ENCODE data around the gene EIF4G1.
"Not testable (repeated sequence)": the region's sequence is repeated elsewhere in the genome, so short reads cannot be mapped to it uniquely, and the experiment has no call there.

The EIF4G1 gene

GRCh38 chr3:184336547-184337398 is 22.4 kb downstream of the EIF4G1 start:
- DNase-seq = peak; percentile 81

- DNase-seq = no peak
These were observed 23.0 kb downstream of the EIF4G1 start, which contains the start of gene FAM131A for GRCh38 chr3:184337399-184337714. Gene FAM131A, plus strand, starts transcription at chr3:184337600. Its CDS starts 31 bp downstream, at chr3:184337631.

DNA sequence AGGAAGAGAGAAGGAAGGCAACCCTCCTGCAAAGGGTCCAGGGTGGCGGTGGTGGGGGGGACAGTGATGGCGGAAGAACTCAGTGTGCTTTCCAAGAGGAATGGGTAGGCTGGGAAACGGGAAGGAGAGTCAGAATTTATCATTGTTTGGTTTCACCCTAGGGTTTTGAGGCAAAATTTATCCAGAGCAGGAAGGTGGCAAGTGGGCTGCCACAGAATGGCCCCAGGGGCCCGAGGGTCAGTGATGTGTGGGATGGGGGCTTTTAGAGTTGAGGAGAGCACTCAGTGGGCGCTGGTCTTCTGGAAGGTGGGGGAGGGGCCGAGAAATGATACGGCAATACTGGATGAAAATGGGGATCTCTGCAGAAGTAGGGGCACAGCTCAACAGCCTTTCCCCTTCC is 23.6 kb downstream of the EIF4G1 start:
- DNase-seq = no peak

- peak; percentile 94 for DNase-seq
These were observed 24.1 kb downstream of the EIF4G1 start for GRCh38 chr3:184338511-184338945.

DNA sequence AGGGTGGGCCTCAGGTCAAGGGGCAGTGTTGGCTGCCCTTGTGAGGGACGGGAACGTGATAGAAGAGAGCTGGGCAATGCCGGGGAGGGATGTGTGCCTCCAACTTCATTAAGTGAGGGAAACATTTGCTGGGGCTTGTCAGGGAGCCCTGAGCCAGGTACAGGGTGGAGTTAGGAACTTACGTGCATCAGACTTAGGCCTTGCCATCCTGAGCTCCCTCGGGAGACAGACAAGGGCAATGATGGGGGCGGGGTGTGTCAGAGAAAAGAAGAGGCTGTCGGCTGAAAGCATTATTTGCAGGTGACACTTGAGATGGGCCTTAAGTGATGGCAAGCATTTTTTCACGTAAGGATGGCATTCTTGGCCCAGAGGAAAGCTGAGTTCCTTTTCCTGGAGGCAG is 24.6 kb downstream of the EIF4G1 start:
- no peak for DNase-seq

GRCh38 chr3:184339451-184340135 is 25.2 kb downstream of the EIF4G1 start:
- not testable (repeated sequence) for DNase-seq

GRCh38 chr3:184341925-184342324 is 27.5 kb downstream of the EIF4G1 start:
- DNase-seq = no peak

- DNase-seq = no peak
These were observed 28.9 kb downstream of the EIF4G1 start for GRCh38 chr3:184343200-184343876.

GRCh38 chr3:184344579-184345316 is 30.3 kb downstream of the EIF4G1 start:
- peak; percentile 43 for DNase-seq

- peak; percentile 72 for DNase-seq
These were observed 31.1 kb downstream of the EIF4G1 start for GRCh38 chr3:184345317-184346144.

- DNase-seq = no peak
These were observed 32.2 kb downstream of the EIF4G1 start for GRCh38 chr3:184346480-184347190.

DNA sequence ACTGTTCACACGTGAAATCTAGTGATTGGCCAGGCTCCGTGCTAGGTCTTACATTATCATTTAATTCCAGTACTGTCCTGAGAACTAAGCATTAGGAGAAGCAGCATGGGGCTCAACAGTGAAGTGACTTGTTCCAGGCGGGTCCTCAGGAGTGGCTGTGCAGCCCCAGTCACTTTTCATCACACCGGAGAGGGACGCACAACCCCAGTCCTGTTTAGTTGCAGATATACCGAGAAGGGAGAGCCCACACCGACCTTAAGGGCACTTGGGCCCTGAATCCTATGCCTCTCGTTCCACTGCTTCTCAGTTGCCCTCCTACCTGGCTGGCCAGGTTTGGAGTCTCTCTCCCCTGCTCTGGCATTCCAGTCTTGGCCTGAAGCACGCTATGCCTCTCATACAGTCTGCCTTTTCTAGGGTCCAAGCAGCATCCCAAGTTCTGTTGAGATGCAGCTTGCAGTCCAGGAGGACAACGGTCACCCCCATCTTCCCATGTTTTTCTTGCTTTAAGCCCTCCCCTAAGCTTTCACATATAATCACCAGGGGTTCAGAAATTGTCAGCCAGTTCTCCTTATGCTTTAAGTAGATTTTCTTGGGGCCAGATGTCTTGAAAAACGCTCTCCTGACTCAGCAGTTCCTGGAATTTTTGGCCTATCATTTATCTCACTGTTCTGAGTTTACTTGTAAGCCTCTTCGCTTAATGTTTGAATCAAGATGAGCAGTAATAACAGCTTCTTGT is 33.1 kb downstream of the EIF4G1 start:
- no peak for DNase-seq

DNA sequence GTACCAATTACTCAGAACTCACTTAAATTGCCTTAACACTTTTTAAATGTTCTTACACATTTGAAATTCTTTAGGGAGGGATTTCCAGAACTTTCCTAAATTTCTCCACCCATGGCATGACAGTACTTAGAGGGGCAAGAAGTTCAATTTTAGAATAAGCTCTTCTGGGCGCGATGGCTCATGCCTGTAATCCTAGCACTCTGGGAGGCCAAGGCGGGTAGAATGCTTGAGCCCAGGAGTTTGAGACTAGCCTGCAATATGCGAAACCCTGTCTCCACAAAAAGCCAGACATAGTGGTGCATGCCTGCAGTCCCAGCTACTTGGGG is 33.6 kb downstream of the EIF4G1 start:
- no peak for DNase-seq

DNA sequence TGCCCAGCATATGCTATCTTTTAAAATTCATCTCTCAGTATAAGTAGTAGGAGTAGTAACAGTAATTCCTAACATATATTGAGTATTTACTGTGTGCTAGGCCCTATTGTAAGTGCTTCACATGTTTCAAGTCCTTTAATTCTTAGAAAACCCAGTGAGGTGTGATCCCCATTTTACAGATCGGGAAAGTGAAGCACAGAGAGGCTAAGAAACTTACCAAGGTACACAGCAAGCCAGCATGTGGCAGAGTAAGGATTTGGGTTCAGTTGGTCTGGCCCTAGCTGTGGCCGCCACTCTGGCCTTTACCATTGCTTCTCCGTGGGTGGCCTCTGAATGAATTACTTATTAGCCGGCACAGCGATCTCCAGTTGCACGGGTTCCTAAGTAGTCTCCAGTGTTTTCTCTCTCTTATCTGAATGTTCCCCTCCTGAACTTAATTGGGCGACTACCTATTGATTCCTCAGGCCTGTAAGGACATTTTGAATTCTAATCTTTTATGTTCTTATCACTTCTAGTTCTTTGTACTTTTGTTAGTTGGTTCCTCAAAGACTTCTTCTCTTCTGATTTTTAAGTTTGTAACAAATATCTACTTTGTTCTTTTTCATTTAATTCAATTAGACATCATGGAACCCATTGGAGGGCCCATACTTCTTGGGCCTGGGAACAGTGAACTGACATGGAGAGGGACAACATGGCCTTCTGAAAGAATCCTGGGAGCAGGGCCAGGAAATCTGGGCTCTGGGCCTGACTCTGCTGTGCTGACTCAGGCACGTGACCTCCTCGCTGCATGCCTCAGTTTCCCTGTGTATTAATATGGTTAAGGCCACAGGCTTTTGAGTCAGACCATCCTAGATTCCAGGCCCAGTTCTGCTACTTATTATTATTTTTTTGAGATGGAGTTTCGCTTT is 35.4 kb downstream of the EIF4G1 start:
- no peak for DNase-seq

DNA sequence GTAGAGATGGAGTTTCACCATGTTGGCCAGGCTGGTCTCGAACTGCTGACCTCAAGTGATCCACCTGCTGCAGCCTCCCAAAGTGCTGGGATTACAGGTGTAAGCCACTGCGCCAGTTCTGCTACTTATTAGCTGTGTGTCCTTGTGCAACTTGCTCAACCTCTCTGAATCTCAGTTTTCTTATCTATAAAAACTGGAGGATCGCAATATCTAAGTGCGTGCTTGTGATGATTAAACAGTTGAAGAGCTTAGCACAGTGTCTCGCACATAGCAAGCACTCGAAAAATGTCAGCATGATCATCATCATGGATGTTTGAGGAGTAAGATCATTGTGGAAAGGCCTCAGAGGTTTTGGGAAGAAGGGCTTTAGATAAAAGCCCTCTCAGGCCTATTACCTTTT is 36.2 kb downstream of the EIF4G1 start:
- DNase-seq = no peak

GRCh38 chr3:184351511-184352148 is 37.2 kb downstream of the EIF4G1 start:
- no peak for DNase-seq

- DNase-seq = no peak
These were observed 37.9 kb downstream of the EIF4G1 start for GRCh38 chr3:184352149-184352785.

GRCh38 chr3:184352897-184353545 is 38.6 kb downstream of the EIF4G1 start:
- DNase-seq = no peak
